CD4-positive, alpha-beta T cell treated with Interleukin-15 for 4 hours (primary cell): ENCODE data around the gene ARHGAP26.
"Not testable (repeated sequence)": the region's sequence is repeated elsewhere in the genome, so short reads cannot be mapped to it uniquely, and the experiment has no call there.

Experiments
- DNase-seq: peaks from one replicate; pipeline ENCODE4 v3.0.0-alpha.2; 2020; ENCODE audit warnings: low spot score

The ARHGAP26 gene

DNA sequence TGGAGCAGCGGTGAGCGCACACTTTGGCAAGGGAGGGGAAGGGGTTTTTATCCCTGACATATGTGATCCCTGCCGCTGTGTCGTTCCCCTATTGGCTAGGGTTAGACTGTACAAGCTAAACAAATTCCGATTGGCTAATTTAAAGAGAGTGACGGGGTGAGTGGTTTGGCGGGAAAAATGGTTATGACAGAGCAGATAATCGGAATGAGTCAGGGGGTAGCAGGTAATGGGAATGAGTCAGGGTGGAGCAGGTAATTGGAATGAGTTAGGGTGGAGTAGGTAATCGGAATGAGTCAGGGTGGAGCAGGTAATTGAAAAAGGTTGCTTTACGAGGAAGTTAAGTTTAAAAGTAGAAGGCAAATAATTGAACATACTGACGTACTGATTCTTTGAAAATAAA, 318.5 kb downstream of the ARHGAP26 start:
- not testable (repeated sequence) for DNase-seq

DNA sequence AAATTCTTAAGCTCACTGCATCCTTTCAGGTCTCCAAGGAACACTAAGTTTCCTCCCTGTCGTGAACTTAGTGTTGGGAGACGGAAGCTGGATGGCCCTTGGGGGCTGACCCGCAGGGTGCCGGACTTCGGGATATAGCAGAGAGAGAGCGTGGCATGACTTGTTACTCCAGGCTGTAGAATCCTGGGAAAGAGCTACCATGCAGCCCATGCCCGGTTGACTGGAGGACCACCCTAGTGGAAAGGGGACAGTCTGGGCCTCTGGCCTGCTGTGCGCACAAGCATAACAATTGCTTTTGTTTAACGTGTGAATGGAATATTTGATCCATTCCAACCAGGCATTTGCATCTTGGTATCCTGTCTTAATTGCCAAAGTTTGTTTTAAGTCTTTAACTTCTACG, 319.9 kb downstream of the ARHGAP26 start:
- not testable (repeated sequence) for DNase-seq

GRCh38 chr5:143092711-143093451, 322.7 kb downstream of the ARHGAP26 start:
- DNase-seq, result not testable (repeated sequence)

DNA sequence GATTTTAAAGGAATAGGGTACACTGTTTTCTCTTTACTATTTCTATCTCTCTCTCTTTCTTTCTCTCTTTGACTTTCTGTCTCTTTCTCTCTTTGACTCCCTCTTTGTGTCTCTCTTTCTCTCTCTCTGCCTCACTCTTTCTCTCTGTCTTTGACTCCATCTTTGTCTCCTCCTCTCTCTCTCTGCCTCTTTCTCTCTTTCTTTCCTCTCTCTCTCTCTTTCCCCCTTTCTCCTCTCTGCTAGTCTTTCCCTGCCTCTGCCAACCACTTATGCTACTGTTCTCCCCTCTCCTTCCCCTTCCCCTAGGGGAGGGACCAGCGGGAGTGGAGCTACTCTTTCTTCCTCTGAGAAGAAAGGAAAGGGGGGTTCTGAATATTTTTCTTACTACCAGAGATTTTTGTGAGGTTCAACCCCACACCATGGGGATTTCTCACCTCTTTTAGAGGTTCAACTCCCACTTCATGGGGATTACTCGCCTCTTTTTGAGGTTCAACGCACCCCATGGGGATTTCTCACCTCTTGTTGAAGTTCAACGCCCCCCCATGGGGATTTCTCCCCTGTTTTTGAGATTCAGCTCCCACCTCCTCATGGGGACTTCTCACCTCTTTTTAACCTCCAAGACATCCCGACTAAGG, 323.4 kb downstream of the ARHGAP26 start:
- no peak for DNase-seq

DNA sequence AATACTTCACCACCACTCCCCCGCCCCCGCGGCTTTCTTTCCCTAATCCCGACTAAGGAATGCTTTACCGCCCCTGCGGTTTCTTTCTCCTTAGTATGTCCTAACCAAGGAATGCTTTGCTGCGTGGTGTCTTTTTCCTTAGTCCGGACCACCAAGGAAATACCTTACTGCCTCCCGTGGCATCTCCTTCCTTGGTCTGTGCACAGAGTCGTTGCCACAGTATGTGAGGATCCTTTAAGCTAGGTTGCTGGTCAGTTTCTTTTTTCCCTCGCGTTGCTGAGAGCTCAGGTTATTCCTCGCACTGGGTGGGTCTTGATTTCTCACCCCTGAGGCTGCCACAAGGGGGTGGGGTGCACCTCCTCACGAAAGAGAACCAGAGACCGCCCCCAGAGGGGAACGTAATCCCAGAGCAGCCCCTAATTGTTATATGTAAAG, 323.9 kb downstream of the ARHGAP26 start:
- no peak for DNase-seq

DNA sequence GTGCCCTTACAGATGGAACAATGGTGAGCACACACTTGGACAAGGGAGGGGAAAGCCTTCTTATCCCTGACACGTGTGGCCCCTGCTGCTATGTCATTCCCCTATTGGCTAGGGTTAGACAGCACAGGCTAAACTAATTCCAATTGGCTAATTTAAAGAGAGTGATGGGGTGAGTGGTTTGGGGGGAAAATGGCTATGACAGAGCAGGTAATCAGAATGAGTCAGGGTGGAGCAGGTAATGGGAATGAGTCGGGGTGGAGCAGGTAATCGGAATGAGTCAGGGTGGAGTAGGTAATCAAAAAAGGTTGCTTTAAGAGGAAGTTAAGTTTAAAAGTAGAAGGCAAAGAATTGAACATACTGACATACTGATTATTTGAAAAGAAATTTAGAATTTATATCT, 324.4 kb downstream of the ARHGAP26 start:
- not testable (repeated sequence) for DNase-seq

DNA sequence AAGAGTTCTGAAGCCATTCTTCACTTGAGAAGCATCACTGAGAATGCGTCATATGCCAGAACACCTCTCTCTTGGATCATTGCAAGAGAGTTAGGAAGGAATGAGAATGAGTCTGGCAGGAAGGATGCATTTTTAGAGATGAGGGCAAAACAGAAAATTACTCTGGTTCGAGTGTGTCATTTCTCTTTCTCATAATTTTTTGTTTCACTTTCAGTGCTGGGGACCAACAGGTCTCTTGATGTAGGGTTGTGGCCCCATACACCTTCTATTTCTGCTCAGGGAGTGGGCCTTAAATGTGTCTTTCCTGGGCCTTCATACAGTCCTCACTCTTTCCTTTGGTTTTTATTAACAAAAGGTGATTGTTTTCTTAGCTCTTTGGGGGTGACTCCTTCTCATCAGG, 330.9 kb downstream of the ARHGAP26 start:
- peak; percentile 8 for DNase-seq

DNA sequence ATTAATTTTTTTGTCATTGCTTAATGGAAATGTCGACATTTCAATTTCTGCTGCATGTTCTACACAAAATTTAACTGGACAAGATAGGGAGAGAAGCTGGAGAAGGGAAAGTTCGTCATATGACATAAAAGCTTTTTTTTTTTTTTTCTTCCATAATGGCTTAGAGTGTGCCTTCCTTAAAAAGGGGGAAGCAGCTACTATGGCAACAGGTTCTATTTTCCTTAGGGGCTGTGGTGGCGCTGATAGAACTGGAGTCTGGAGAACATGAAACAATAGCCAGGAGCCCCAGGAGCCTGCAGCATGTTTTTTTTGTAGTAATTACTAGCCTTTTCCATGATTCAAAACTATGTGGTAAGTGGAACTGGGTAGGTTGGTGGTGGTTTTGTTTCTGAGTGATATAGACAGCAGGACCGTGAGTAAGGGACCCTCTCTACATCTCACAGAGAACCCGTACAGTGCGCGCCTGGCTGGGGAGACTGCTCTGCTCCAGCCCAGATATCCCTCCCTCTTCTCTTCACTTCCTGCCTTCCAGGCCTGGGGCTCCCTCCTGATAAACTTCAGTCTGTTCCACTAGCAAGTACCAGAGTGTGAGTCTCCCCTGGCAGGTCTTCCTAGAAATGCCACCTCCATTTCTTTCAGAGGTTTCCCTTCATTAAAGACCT, 331.7 kb downstream of the ARHGAP26 start:
- DNase-seq, result no peak

- DNase-seq, result no peak
These were observed 332.2 kb downstream of the ARHGAP26 start for GRCh38 chr5:143102411-143102810.

DNA sequence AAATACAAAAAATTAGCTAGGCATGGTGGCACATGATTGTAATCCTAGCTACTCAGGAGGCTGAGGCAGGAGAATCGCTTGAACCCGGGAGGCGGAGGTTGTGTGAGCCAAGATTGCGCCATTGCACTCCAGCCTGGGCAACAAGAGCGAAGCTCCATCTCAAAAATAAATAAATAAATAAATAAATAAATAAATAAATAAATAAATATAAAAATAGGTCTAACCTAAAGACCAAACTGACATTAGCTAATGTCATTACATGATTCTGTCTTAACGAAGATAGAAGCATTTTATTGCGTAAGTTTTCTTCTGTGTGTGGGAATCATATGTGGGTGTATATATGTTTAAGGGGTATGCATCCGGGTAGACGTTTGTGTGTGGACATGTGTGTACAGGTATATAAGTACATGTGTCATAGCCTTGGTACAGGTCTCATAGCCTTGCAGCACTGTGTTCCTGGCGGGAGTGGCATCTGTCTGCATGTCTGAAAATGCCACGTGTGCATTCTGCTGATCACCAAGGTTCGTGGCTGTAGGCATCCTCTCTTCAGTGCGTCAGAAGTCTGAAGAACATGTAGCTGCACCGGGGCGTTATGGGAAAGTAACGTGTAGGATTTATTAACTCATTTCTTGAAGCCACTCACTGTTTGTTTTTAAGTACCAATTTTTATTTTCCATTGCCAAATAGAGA, 335.2 kb downstream of the ARHGAP26 start:
- no peak for DNase-seq

GRCh38 chr5:143106174-143106573, 336.0 kb downstream of the ARHGAP26 start:
- no peak for DNase-seq

GRCh38 chr5:143108498-143109128, 338.4 kb downstream of the ARHGAP26 start:
- no peak for DNase-seq

DNA sequence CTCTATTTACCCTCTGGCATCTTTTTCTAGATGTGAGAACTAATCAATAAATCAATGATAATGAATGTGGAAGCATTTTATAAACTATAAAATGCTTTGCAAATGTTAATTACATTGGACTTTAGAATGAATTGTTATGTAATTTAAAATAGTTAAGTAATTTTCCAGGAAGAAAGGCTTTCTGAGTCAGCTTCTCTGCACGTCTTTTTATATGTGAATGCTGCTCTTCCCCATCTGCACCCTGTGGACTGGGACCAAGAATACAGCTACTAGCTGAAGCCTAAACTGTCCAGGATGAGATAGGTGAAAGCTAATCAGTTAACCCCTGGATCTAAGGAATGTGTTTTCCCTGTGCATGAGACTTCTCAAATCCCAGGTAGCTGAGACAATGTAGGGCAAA, 340.4 kb downstream of the ARHGAP26 start:
- no peak for DNase-seq

DNA sequence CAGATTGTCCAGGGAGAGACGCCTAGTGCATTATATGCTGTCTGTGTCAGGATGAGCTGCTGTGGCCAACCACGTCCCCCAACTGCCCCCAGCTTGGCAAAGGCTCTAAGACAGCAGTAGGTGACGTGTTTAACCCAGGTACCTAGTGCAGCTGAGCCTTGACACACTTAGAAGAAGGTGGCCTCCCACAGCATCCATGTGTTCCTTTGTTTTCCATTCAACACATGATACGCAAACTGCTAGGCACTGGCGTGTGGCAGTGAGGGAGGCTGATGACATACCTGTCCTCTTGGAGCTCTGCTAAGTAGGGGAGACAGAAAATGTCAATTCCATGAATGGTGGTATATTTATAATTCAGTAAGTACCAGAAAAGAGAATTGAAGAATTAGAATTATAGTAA, 341.6 kb downstream of the ARHGAP26 start:
- no peak for DNase-seq

DNA sequence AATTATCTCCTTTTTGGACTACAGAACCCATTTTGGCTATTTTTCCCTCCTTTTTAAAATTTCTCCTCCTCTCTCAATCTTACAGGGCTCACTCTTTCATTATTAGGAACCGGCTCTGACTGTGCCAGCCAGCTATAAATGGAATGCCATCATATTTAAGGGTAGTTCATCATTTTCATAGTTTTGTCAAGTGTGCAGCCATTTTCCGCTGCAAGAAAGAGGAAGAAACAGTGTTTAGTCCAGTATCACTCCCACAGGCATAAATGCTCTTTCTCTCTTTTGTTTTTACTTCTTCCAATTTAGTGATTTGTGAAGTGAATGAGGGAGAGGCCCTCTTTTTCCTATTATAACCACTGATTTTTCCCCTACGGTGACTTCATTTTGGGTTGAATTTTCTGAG, 343.3 kb downstream of the ARHGAP26 start:
- DNase-seq, result no peak

DNA sequence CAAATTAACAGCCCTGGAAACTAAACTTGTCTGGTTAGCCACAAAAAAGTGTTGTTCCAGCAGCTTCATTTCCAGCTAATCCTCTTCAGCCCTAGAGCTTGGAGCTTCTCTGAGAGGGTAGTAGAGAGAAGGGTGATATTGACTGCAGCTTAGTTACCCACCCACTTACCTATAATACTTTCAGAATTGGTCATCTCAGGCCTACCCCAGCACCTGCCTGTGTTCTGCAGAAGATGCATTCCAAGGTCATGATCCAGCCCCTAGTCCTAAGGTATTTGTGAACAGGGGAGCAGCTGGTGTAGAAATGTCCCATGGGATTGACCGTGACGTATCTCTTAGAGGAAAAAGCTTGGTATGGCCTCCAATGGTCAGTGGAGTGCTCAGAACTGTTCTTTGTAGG, 344.3 kb downstream of the ARHGAP26 start:
- no peak for DNase-seq

DNA sequence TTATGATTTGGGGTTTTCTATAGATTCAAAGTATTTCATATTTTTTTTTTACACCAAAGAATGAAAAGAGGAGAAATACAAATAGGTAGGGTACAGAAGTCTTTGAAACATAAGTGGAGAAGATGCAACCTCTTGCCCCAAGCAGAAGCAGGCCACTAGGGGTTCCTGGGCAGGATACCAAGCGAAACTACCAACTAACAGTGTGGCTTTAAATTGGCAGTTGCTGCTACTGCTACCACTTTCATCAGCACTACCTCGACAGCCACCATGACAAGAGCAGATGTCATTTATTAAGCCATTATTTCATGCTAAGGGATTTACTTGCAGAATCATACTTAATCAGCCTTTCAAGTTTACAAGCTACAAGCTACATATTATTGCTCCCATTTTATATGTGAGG, 345.2 kb downstream of the ARHGAP26 start:
- no peak for DNase-seq

GRCh38 chr5:143116814-143117213, 346.6 kb downstream of the ARHGAP26 start:
- DNase-seq, result no peak

DNA sequence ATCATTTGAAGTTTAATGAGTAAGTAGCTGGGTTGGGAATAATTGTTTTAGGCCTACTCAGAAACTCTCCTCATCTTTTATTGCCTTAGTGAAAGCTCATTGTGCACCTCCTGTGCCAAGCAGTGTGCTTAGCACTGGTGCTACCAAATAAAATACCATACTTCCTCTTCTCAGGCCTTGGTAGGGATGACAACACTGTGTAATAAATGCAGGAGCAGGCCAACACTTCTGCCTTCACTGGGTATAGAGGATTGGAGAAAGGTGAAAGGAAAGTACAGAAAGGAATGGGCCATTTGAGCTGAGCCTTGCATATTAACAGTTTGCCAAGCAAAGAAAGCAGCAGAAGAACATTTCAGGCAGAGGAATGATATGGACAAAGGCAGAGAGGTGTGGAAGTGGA, 347.6 kb downstream of the ARHGAP26 start:
- no peak for DNase-seq

- no peak for DNase-seq
These were observed 348.0 kb downstream of the ARHGAP26 start for GRCh38 chr5:143118222-143118621.

- DNase-seq, result not testable (repeated sequence)
These were observed 348.6 kb downstream of the ARHGAP26 start for GRCh38 chr5:143118818-143119217.

- DNase-seq, result no peak
These were observed 349.2 kb downstream of the ARHGAP26 start for GRCh38 chr5:143119291-143119769.
